CD4-positive, CD25-positive, alpha-beta regulatory T cell (primary cell): ENCODE measurements around the gene OR52D1. TPM values are rescaled to one million over a fixed set of nuclear protein-coding genes. Genes with fewer than 3 reads are reported as not detected.

Experiments
- ATAC-seq, 2 donors: fragments of 150-1000 bp; cut with Tn5 transposase; one replicate each; pipeline ENCODE4 v1.10.0; 2021; ENCODE audit warnings: low read depth in 2 of 2, moderate number of reproducible peaks in 2 of 2, moderate library complexity in 1 of 2
- DNase-seq, 3 donors: peaks; one replicate each; pipeline versions ENCODE4 v3.0.0 to v3.0.0-alpha.2; 2012 to 2022; ENCODE audit warnings: mixed read lengths in 1 of 3
- H3K27ac ChIP-seq: one replicate; pipeline ENCODE4 v1.7.0; 2013; ENCODE audit warnings: mild to moderate bottlenecking, low read length; ENCODE audit not compliant: insufficient read depth, poor library complexity, severe bottlenecking
- H3K27me3 ChIP-seq: one replicate; pipeline ENCODE4 v1.7.0; 2013; ENCODE audit warnings: low read length; ENCODE audit not compliant: control insufficient read depth, insufficient read depth
- H3K36me3 ChIP-seq: one replicate; pipeline ENCODE4 v1.7.0; 2013; ENCODE audit warnings: mild to moderate bottlenecking, low read length, moderate library complexity; ENCODE audit not compliant: control insufficient read depth, insufficient read depth
- H3K4me1 ChIP-seq: 2 replicates; pipeline ENCODE4 v1.7.0; 2013; ENCODE audit warnings: mild to moderate bottlenecking, low read length; ENCODE audit not compliant: insufficient read depth, control insufficient read depth, poor library complexity, severe bottlenecking
- H3K4me3 ChIP-seq: one replicate; pipeline ENCODE4 v1.7.0; 2013; ENCODE audit warnings: low read depth, mild to moderate bottlenecking, low read length, moderate library complexity
- H3K9me3 ChIP-seq, 2 experiments: 1 replicate in 1 of 2; 2 replicates in 1 of 2; pipeline ENCODE4 v1.7.0; 2013; ENCODE audit warnings: low read length in 2 of 2, mild to moderate bottlenecking in 1 of 2, moderate library complexity in 1 of 2; ENCODE audit not compliant: control insufficient read depth in 2 of 2
- H3K27ac Mint-ChIP-seq, 3 donors: one replicate each; pipeline ENCODE4 v1.8.0; 2020 to 2022; ENCODE audit warnings: mild to moderate bottlenecking in 3 of 3, mixed read lengths in 3 of 3, moderate library complexity in 2 of 3
- H3K27me3 Mint-ChIP-seq: one replicate; pipeline ENCODE4 v1.8.0; 2022; ENCODE audit warnings: mild to moderate bottlenecking, mixed read lengths
- H3K36me3 Mint-ChIP-seq: one replicate; pipeline ENCODE4 v1.8.0; 2020; ENCODE audit warnings: mixed read lengths
- H3K4me1 Mint-ChIP-seq, 4 donors: one replicate each; pipeline ENCODE4 v1.8.0; 2020 to 2022; ENCODE audit warnings: mixed read lengths in 4 of 4, mild to moderate bottlenecking in 1 of 4
- H3K4me3 Mint-ChIP-seq, 4 donors: one replicate each; pipeline ENCODE4 v1.8.0; 2020 to 2022; ENCODE audit warnings: mild to moderate bottlenecking in 4 of 4, mixed read lengths in 4 of 4, moderate library complexity in 3 of 4
- H3K9me3 Mint-ChIP-seq, 7 donors: one replicate each; pipeline ENCODE4 v1.8.0; 2020 to 2022; ENCODE audit warnings: mixed read lengths in 7 of 7, mild to moderate bottlenecking in 3 of 7, moderate library complexity in 2 of 7
- polyA plus RNA-seq, 4 donors: library from polyadenylated mRNA; unstranded; fragments of 300-500 nt; fragmentation: Illumina TruSeq; gene quantifications; one replicate each; pipeline ENCODE4 v1.2.3, GENCODE V29; 2021
- total RNA-seq: library from RNA; stranded (reverse); gene quantifications from one replicate; pipeline ENCODE4 v1.2.3, GENCODE V29; 2022

OR52D1 gene
- total and polyA plus RNA-seq, 5 donors from 2014 or later = not detected

DNA sequence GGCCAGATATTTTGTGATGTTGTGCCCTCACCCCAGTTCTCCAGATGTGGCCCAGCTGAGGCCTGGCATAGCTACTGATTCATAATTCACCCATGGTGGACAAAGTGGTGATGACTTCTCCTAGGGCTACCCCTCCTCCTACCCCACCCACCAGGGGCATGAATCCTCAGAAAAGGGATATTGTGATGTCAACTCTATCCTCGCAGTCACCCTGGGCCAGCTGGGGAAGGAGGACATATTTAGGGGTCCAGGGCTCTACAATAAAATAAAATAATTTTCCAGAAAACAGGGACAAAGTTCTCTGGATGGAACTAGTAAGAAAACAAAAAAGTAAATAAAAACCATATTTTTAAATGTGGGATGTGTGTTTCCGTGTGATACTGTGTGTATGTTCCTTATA, 28.1 kb downstream of the OR52D1 start, which contains the start of gene UBQLNL:
Gene UBQLNL, minus strand, starts transcription at position 101 of the 400 bp plus-strand sequence. CDS start 258 bp downstream, outside the sequence.
- no peak within 1 kb of the TSS for H3K27ac Mint-ChIP-seq
- H3K36me3 ChIP-seq = no peaks in the 10 kb centered on the region
- no peak within 1 kb of the TSS for H3K4me3 Mint-ChIP-seq
- no peaks in the 10 kb centered on the region for H3K36me3 Mint-ChIP-seq
- H3K27me3 Mint-ChIP-seq = peaks cover 7% of the 10 kb centered on the region
- no peaks in the 10 kb centered on the region for H3K27me3 ChIP-seq
- peaks cover 0 to 2% (median 0%) of the 10 kb centered on the region in 7 donors for H3K9me3 Mint-ChIP-seq
- H3K4me1 Mint-ChIP-seq = no peaks in the 10 kb centered on the region
- no peak within 1 kb of the TSS for H3K4me3 ChIP-seq
- ATAC-seq (no peak), DNase-seq (no peak)
- no peaks in the 10 kb centered on the region for H3K9me3 ChIP-seq
- no peaks in the 10 kb centered on the region for H3K4me1 ChIP-seq
- no peak within 1 kb of the TSS for H3K27ac ChIP-seq

DNA sequence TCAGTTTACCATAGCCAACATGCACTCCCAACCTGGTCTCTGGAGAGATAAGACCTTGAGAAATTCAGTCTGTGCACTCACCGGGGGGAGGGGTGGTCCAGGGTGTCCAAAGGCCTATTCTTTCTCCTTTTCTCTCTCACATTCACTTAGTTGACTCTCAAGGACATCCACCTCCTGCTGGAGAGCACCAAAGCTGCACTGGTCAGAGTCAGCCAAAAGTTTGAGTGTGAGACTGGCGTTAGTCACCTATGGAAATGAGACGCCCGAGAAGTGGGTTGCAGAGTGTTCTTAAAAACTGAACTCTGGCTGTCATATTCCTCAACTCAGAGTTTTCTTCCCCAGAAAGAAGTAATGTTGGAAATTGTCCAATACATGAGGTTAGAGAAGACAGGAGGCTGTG, 33.1 kb downstream of the OR52D1 start:
- H3K36me3 Mint-ChIP-seq = no peaks in the 10 kb centered on the region
- no peaks in the 10 kb centered on the region for H3K4me1 Mint-ChIP-seq
- no peak overlapping the region for H3K4me3 ChIP-seq
- peaks cover 0 to 1% (median 0%) of the 10 kb centered on the region in 7 donors for H3K9me3 Mint-ChIP-seq
- ATAC-seq = no peak
- no peak for DNase-seq
- no peak overlapping the region for H3K4me3 Mint-ChIP-seq
- H3K4me1 ChIP-seq = no peaks in the 10 kb centered on the region
- no peak overlapping the region for H3K27ac ChIP-seq
- no peaks in the 10 kb centered on the region for H3K27me3 ChIP-seq
- no peaks in the 10 kb centered on the region for H3K9me3 ChIP-seq
- H3K27me3 Mint-ChIP-seq = no peaks in the 10 kb centered on the region
- H3K27ac Mint-ChIP-seq = no peak overlapping the region
- H3K36me3 ChIP-seq = no peaks in the 10 kb centered on the region

DNA sequence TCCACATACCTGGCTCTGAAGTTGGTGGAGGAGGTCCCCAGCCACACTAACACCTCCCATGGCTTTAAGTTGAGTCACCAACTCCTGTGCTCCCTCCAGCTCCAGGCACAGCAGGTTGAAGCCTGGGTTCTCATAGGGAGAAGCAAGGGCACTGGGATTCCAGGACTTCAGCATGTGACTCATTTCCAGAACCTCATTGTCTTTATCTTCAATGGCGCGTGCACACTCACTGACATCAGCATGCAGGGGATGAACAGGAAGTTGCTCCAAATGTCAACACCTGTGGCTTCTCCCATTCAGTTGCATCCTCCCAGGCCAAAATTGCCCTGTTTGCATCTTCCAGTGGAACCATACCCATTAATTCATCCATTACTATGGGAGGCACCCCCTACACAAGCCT, 33.8 kb downstream of the OR52D1 start:
- no peak overlapping the region for H3K4me3 Mint-ChIP-seq
- peaks cover 0 to 1% (median 0%) of the 10 kb centered on the region in 7 donors for H3K9me3 Mint-ChIP-seq
- H3K27ac Mint-ChIP-seq = no peak overlapping the region
- no peaks in the 10 kb centered on the region for H3K36me3 ChIP-seq
- DNase-seq (no peak), ATAC-seq (no peak)
- no peak overlapping the region for H3K4me3 ChIP-seq
- no peak overlapping the region for H3K27ac ChIP-seq
- H3K4me1 Mint-ChIP-seq = no peaks in the 10 kb centered on the region
- H3K27me3 Mint-ChIP-seq = no peaks in the 10 kb centered on the region
- no peaks in the 10 kb centered on the region for H3K27me3 ChIP-seq
- no peaks in the 10 kb centered on the region for H3K36me3 Mint-ChIP-seq
- no peaks in the 10 kb centered on the region for H3K9me3 ChIP-seq
- no peaks in the 10 kb centered on the region for H3K4me1 ChIP-seq

DNA sequence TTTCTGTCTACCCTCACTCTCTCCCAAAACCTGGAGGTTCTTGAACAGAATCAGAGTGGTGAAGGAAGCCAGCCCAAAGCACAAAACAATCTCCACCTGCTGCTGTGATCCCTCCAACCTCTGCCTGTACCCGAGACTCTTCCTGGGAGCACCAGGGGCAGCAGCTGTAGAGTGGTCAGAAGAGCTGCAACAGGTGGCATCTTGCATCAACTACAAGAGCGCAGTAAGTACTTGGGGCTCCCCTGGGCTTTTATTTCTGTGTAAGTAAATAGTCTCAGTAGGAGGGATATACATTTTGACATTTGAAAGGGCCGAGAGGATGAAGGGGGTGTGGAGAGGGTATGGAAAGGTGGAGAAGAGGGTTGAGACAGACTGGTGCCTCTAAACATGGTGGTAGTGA, 36.3 kb downstream of the OR52D1 start:
- Mint-ChIP-seq H3K36me3 (no peaks in the 10 kb centered on the region), H3K27ac (no peak overlapping the region), H3K4me1 (no peaks in the 10 kb centered on the region), H3K27me3 (no peaks in the 10 kb centered on the region), H3K9me3 (no peaks in the 10 kb centered on the region), H3K4me3 (no peak overlapping the region)
- H3K9me3 ChIP-seq = no peaks in the 10 kb centered on the region
- DNase-seq = no peak
- no peak overlapping the region for H3K4me3 ChIP-seq
- no peaks in the 10 kb centered on the region for H3K36me3 ChIP-seq
- no peaks in the 10 kb centered on the region for H3K4me1 ChIP-seq
- no peak for ATAC-seq
- H3K27ac ChIP-seq = no peak overlapping the region
- no peaks in the 10 kb centered on the region for H3K27me3 ChIP-seq

DNA sequence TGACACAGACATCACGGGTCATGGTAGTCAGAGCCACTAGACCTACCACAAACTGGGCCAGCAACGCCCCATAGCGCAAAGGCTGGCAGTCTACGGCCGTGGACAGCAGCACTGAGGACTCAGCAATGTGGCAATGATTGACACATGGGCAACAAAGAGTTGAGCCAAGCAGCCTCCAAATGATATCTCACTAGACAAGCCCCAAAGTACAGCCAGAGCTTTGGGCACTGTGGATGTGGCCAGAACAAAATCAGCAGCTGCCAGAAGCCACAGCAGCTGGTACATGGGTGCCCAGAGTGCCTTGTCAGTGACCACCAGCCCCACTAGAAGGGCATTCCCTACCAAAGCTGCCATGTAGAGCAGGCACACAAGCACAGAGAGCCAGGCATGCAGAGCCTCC, 39.2 kb downstream of the OR52D1 start:
- DNase-seq (no peak), ATAC-seq (no peak)
- Mint-ChIP-seq H3K27me3 (no peaks in the 10 kb centered on the region), H3K4me1 (no peaks in the 10 kb centered on the region), H3K36me3 (no peaks in the 10 kb centered on the region), H3K27ac (no peak overlapping the region), H3K4me3 (no peak overlapping the region), H3K9me3 (no peaks in the 10 kb centered on the region)
- H3K4me1 ChIP-seq = no peaks in the 10 kb centered on the region
- no peak overlapping the region for H3K27ac ChIP-seq
- H3K27me3 ChIP-seq = no peaks in the 10 kb centered on the region
- no peaks in the 10 kb centered on the region for H3K9me3 ChIP-seq
- no peak overlapping the region for H3K4me3 ChIP-seq
- H3K36me3 ChIP-seq = no peaks in the 10 kb centered on the region

DNA sequence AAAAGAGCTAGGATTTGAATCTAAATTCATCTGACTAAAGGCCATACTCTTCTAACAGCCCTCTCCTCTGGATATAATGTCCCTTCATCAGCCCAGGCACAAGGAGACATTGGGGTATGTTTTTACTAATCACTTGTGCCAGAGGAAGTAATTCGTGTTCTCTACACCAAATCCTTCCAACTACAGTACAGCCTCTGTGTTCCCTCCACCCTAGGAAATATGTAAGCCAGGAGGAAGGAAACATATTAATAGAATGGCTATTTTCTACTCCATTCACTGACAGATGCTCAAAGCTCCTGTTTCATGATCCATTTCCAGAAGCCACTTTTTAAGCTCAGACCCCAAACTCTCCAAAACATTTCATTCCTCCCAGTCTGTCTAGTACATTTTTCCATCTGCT, 40.0 kb downstream of the OR52D1 start:
- Histone ChIP-seq H3K27ac (no peak overlapping the region), H3K27me3 (no peaks in the 10 kb centered on the region), H3K4me1 (no peaks in the 10 kb centered on the region), H3K9me3 (no peaks in the 10 kb centered on the region), H3K36me3 (no peaks in the 10 kb centered on the region), H3K4me3 (no peak overlapping the region)
- no peaks in the 10 kb centered on the region for H3K4me1 Mint-ChIP-seq
- H3K27ac Mint-ChIP-seq = no peak overlapping the region
- no peak overlapping the region for H3K4me3 Mint-ChIP-seq
- no peak for DNase-seq
- H3K9me3 Mint-ChIP-seq = no peaks in the 10 kb centered on the region
- no peaks in the 10 kb centered on the region for H3K36me3 Mint-ChIP-seq
- no peaks in the 10 kb centered on the region for H3K27me3 Mint-ChIP-seq
- ATAC-seq = no peak

DNA sequence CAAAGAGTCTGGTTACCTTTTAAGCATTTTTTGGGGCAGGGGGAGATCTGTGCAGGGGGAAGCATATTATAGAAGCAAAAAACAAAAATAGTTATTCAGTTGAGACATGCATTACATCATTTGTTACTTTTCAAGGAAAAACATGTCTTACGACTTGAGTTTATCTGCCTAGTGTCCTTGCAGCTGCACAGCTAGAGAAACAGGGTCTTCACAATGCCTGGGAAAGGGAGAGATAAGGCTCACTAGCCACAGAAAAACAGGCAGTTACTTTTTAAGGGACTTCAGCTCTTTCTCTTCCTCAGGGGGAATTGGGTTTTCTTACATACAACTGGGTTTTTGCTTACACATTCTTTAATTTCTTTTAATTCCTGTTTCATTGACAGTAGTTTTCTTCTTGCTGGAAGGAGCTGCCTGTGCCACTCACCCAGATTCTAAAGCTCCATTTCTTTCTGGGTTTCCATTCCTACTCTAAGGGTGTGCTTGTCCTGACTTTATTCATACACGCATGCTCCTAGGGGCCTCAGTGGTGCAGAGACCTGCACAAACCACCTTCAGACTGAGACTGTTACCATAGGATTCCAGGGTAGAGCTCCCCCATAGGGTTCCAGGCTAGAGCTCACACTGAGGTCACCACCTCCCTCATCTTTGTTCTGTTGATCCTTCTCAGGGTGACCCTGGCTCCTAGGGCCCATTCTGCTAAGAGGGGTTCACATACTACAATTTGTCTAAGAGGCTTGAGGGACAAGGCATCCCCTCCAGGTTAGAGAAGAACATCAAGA, 42.8 kb downstream of the OR52D1 start:
- no peaks in the 10 kb centered on the region for H3K27me3 ChIP-seq
- H3K27ac ChIP-seq = no peak overlapping the region
- Mint-ChIP-seq H3K4me1 (no peaks in the 10 kb centered on the region), H3K4me3 (no peak overlapping the region), H3K27ac (peak overlapping the region in 1 of 3 donors; percentile 23), H3K9me3 (no peaks in the 10 kb centered on the region), H3K36me3 (no peaks in the 10 kb centered on the region), H3K27me3 (no peaks in the 10 kb centered on the region)
- no peaks in the 10 kb centered on the region for H3K9me3 ChIP-seq
- no peaks in the 10 kb centered on the region for H3K4me1 ChIP-seq
- no peak for ATAC-seq
- no peak for DNase-seq
- H3K36me3 ChIP-seq = no peaks in the 10 kb centered on the region
- H3K4me3 ChIP-seq = no peak overlapping the region

DNA sequence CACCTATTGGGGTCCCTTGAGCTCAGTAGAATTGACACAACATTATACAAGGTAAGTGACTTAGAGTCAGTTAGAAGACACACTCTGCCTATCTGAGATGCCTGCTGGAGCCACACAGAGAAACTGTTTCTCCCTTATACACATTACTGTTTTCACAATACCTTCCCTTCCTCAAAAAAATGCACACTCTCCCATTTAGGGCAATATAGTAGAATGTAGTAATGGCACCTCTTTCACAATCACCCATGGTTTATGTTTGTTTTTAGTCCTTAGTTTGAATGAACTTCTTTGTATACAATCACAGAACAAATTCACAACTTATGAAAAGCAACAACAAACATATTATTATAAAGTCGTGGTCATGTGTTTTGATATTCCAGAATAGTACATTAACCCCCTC, 45.6 kb downstream of the OR52D1 start:
- DNase-seq (no peak), ATAC-seq (no peak)
- Mint-ChIP-seq H3K27ac (no peak overlapping the region), H3K27me3 (peaks cover 5% of the 10 kb centered on the region), H3K9me3 (peaks cover 0 to 3% (median 0%) of the 10 kb centered on the region in 7 donors), H3K4me3 (no peak overlapping the region), H3K4me1 (no peaks in the 10 kb centered on the region), H3K36me3 (peaks cover 3% of the 10 kb centered on the region)
- Histone ChIP-seq H3K4me1 (no peaks in the 10 kb centered on the region), H3K36me3 (no peaks in the 10 kb centered on the region), H3K4me3 (no peak overlapping the region), H3K27ac (no peak overlapping the region), H3K27me3 (no peaks in the 10 kb centered on the region), H3K9me3 (no peaks in the 10 kb centered on the region)
